ENCODE measurements around the gene KRTAP6-3. TPM values are rescaled to one million over a fixed set of nuclear protein-coding genes. Genes with fewer than 3 reads are reported as not detected.

Gene KRTAP6-3
- total RNA-seq, 1 donor from 2014 or later: not detected

DNA sequence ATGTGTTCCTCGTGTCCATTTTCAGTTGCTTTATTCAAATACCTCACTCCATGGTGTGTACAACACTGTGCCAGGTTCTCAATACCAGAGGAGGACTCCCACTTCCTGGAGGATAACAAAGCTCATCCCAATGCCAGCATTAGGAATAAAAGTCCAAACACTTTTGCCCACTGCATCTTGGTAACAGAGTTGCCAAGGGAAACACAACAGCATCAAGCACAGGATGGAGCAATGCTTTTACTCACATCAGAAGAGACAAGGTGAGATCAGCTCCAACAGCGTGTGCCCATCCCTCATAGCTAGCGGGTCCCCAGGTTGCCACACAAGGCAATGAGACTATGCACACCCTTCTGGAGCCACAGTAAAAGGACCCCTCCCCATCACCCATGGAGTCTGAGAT lies 31.1 kb downstream of the KRTAP6-3 start:
- H3K36me3 Mint-ChIP-seq: no peaks in the 10 kb centered on the region
- Histone ChIP-seq H3K27ac (no peak overlapping the region), H3K9me3 (ENCODE audit: low read depth) (peaks cover 13% of the 10 kb centered on the region), H3K27me3 (no peaks in the 10 kb centered on the region), H3K36me3 (no peaks in the 10 kb centered on the region), H4K20me1 (ENCODE audit: low read depth) (no peaks in the 10 kb centered on the region), H3F3A (ENCODE audit: low read depth) (no peaks in the 10 kb centered on the region), H3K9ac (no peak overlapping the region), H3K4me3 (no peak overlapping the region), H3K4me1 (no peaks in the 10 kb centered on the region), H3K79me2 (ENCODE audit: low read depth) (no peaks in the 10 kb centered on the region), H3K4me2 (no peak overlapping the region), H2AFZ (replicated peaks) (no peak overlapping the region)
- no peak overlapping the region for H3K4me3 Mint-ChIP-seq
- H3K27me3 Mint-ChIP-seq (ENCODE audit: insufficient read depth, low read depth): peaks cover 2% of the 10 kb centered on the region
- H3K9me3 Mint-ChIP-seq: peaks cover 3% of the 10 kb centered on the region
- no peak overlapping the region for H3K27ac Mint-ChIP-seq
- H3K4me1 Mint-ChIP-seq: no peaks in the 10 kb centered on the region
- no peak for TF ChIP-seq EZH2 (IDR thresholded peaks at IDR 0.05)
- no peak for TF ChIP-seq EZH2phosphoT487 (IDR thresholded peaks at IDR 0.05)
- DNase-seq (ENCODE audit: low spot score): no peak

GRCh38 chr21:30625449-30626165 lies 33.4 kb downstream of the KRTAP6-3 start:
- TF ChIP-seq EZH2 (IDR thresholded peaks at IDR 0.05) (no peak), EZH2phosphoT487 (IDR thresholded peaks at IDR 0.05) (no peak)
- TF ChIP-seq, protein P1, sequence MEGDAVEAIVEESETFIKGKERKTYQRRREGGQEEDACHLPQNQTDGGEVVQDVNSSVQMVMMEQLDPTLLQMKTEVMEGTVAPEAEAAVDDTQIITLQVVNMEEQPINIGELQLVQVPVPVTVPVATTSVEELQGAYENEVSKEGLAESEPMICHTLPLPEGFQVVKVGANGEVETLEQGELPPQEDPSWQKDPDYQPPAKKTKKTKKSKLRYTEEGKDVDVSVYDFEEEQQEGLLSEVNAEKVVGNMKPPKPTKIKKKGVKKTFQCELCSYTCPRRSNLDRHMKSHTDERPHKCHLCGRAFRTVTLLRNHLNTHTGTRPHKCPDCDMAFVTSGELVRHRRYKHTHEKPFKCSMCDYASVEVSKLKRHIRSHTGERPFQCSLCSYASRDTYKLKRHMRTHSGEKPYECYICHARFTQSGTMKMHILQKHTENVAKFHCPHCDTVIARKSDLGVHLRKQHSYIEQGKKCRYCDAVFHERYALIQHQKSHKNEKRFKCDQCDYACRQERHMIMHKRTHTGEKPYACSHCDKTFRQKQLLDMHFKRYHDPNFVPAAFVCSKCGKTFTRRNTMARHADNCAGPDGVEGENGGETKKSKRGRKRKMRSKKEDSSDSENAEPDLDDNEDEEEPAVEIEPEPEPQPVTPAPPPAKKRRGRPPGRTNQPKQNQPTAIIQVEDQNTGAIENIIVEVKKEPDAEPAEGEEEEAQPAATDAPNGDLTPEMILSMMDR (IDR thresholded peaks at IDR 0.05): no peak
- Histone ChIP-seq H3K9ac (no peak overlapping the region), H3K4me2 (no peak overlapping the region), H3K4me1 (no peaks in the 10 kb centered on the region), H3K27ac (no peak overlapping the region), H3K79me2 (ENCODE audit: low read depth) (no peaks in the 10 kb centered on the region), H3K9me3 (ENCODE audit: low read depth) (peaks cover 3% of the 10 kb centered on the region), H2AFZ (replicated peaks) (no peak overlapping the region), H4K20me1 (ENCODE audit: low read depth) (no peaks in the 10 kb centered on the region), H3K36me3 (no peaks in the 10 kb centered on the region), H3K4me3 (no peak overlapping the region), H3K27me3 (no peaks in the 10 kb centered on the region), H3F3A (ENCODE audit: low read depth) (no peaks in the 10 kb centered on the region)
- Mint-ChIP-seq H3K4me3 (no peak overlapping the region), H3K36me3 (no peaks in the 10 kb centered on the region), H3K9me3 (peaks cover 3% of the 10 kb centered on the region), H3K27ac (no peak overlapping the region), H3K27me3 (ENCODE audit: insufficient read depth, low read depth) (peaks cover 2% of the 10 kb centered on the region), H3K4me1 (no peaks in the 10 kb centered on the region)
- DNase-seq (ENCODE audit: low spot score): no peak

GRCh38 chr21:30628109-30628508 lies 35.9 kb downstream of the KRTAP6-3 start:
- Histone ChIP-seq H3K9me3 (ENCODE audit: low read depth) (peaks cover 3% of the 10 kb centered on the region), H3F3A (ENCODE audit: low read depth) (no peaks in the 10 kb centered on the region), H3K79me2 (ENCODE audit: low read depth) (no peaks in the 10 kb centered on the region), H3K9ac (no peak overlapping the region), H3K4me3 (no peak overlapping the region), H3K4me2 (no peak overlapping the region), H3K27ac (no peak overlapping the region), H2AFZ (replicated peaks) (no peak overlapping the region), H3K36me3 (no peaks in the 10 kb centered on the region), H3K27me3 (no peaks in the 10 kb centered on the region), H4K20me1 (ENCODE audit: low read depth) (no peaks in the 10 kb centered on the region), H3K4me1 (no peaks in the 10 kb centered on the region)
- H3K9me3 Mint-ChIP-seq: peaks cover 3% of the 10 kb centered on the region
- peaks cover 2% of the 10 kb centered on the region for H3K27me3 Mint-ChIP-seq (ENCODE audit: insufficient read depth, low read depth)
- H3K4me3 Mint-ChIP-seq: no peak overlapping the region
- TF ChIP-seq, protein P1 (IDR thresholded peaks at IDR 0.05): no peak
- TF ChIP-seq EZH2phosphoT487 (IDR thresholded peaks at IDR 0.05) (no peak), EZH2 (IDR thresholded peaks at IDR 0.05) (no peak)
- H3K27ac Mint-ChIP-seq: no peak overlapping the region
- DNase-seq (ENCODE audit: low spot score): no peak
- H3K36me3 Mint-ChIP-seq: no peaks in the 10 kb centered on the region
- H3K4me1 Mint-ChIP-seq: no peaks in the 10 kb centered on the region

GRCh38 chr21:30629200-30629599 lies 37.0 kb downstream of the KRTAP6-3 start:
- H3K9me3 Mint-ChIP-seq: peaks cover 2% of the 10 kb centered on the region
- TF ChIP-seq, protein P1 (IDR thresholded peaks at IDR 0.05): no peak
- TF ChIP-seq EZH2phosphoT487 (IDR thresholded peaks at IDR 0.05) (no peak), EZH2 (IDR thresholded peaks at IDR 0.05) (no peak)

More at GRCh38 chr21:30629200-30629599, 37.0 kb downstream of the KRTAP6-3 start:
- H3K4me3 Mint-ChIP-seq: no peak overlapping the region
- Histone ChIP-seq H4K20me1 (ENCODE audit: low read depth) (no peaks in the 10 kb centered on the region), H3K4me2 (no peak overlapping the region), H3K9me3 (ENCODE audit: low read depth) (peaks cover 3% of the 10 kb centered on the region), H3K36me3 (no peaks in the 10 kb centered on the region), H3K9ac (no peak overlapping the region), H3K4me3 (no peak overlapping the region), H2AFZ (replicated peaks) (no peak overlapping the region), H3K27ac (no peak overlapping the region), H3F3A (ENCODE audit: low read depth) (no peaks in the 10 kb centered on the region), H3K27me3 (no peaks in the 10 kb centered on the region), H3K4me1 (no peaks in the 10 kb centered on the region), H3K79me2 (ENCODE audit: low read depth) (no peaks in the 10 kb centered on the region)
- H3K36me3 Mint-ChIP-seq: no peaks in the 10 kb centered on the region
- peaks cover 2% of the 10 kb centered on the region for H3K27me3 Mint-ChIP-seq (ENCODE audit: insufficient read depth, low read depth)
- H3K27ac Mint-ChIP-seq: no peak overlapping the region
- DNase-seq (ENCODE audit: low spot score): no peak
- H3K4me1 Mint-ChIP-seq: no peaks in the 10 kb centered on the region

All from neural progenitor cell (in vitro differentiated cells).